A673 (cell line): Measurements from ENCODE around the gene SPHK1. TPM values are rescaled to one million over a fixed set of nuclear protein-coding genes. Genes with fewer than 3 reads are reported as not detected.

Source experiments
- BruUV-seq: library from RNA; stranded (reverse); fragments of 400-500 nt; replicated peaks from 2 replicates; lab custom pipeline; 2021; lab: Mats Ljungman, UMichigan
- CTCF ChIA-PET: fragments of 300-600 bp; sonication (Branson Sonifier 250); formaldehyde crosslinking; loops from one replicate; lab custom pipeline; 2022; ENCODE audit warnings: antibody characterized with exemption; lab: Charles Lee
- POLR2A ChIA-PET: fragments of 300-600 bp; sonication (Branson Sonifier 250); formaldehyde crosslinking; loops from one replicate; lab custom pipeline; 2022; ENCODE audit warnings: antibody characterized with exemption; ENCODE audit not compliant: low non-redundant PET; lab: Charles Lee
- DNase-seq: peaks from one replicate; pipeline ENCODE4 v3.0.0-alpha.2; 2015; ENCODE audit warnings: low spot score
- H3K27ac ChIP-seq: fragments of 200-600 bp; sonication (generic); 2 replicates; pipeline ENCODE4 v1.5.1; 2016; ENCODE audit warnings: mixed run types, low read depth, mild to moderate bottlenecking, mixed read lengths, antibody characterized with exemption, low read length; ENCODE audit not compliant: poor library complexity, severe bottlenecking
- H3K27me3 ChIP-seq: fragments of 200-600 bp; sonication (generic); replicated peaks from 2 replicates; pipeline ENCODE4 v1.6.1; 2017; ENCODE audit warnings: mixed run types, low read depth, mild to moderate bottlenecking, mixed read lengths, antibody characterized with exemption, low read length; ENCODE audit not compliant: insufficient read depth, poor library complexity
- H3K36me3 ChIP-seq: fragments of 200-600 bp; sonication (generic); 2 replicates; pipeline ENCODE4 v1.6.1; 2016; ENCODE audit warnings: mixed run types, mild to moderate bottlenecking, mixed read lengths, antibody characterized with exemption, low read length; ENCODE audit not compliant: insufficient read depth, poor library complexity, severe bottlenecking
- H3K4me1 ChIP-seq: fragments of 200-600 bp; sonication (generic); 2 replicates; pipeline ENCODE4 v1.6.1; 2017; ENCODE audit warnings: mixed run types, mild to moderate bottlenecking, mixed read lengths, antibody characterized with exemption, low read length; ENCODE audit not compliant: insufficient read depth, poor library complexity, severe bottlenecking
- H3K4me3 ChIP-seq: fragments of 200-600 bp; sonication (generic); 2 replicates; pipeline ENCODE4 v1.5.1; 2016; ENCODE audit warnings: low read depth, mixed run types, mild to moderate bottlenecking, mixed read lengths, low read length; ENCODE audit not compliant: poor library complexity, severe bottlenecking
- H3K9me3 ChIP-seq: fragments of 200-600 bp; sonication (generic); 2 replicates; pipeline ENCODE4 v1.6.1; 2016; ENCODE audit warnings: mixed run types, low read depth, mild to moderate bottlenecking, mixed read lengths, antibody characterized with exemption, low read length; ENCODE audit not compliant: poor library complexity, severe bottlenecking
- EZH2 ChIP-seq: fragments of 200-600 bp; sonication (generic); IDR thresholded peaks from 2 replicates; pipeline ENCODE4 v1.6.1; 2017; ENCODE audit warnings: borderline replicate concordance, low read depth, mild to moderate bottlenecking, mixed read lengths, antibody characterized with exemption, low read length; ENCODE audit not compliant: poor library complexity, severe bottlenecking
- intact Hi-C: fragments of 100-400 bp; cut with micrococcal nuclease; formaldehyde crosslinking; loops from one replicate; pipeline ENCODE4 v1.10.0; 2022; ENCODE audit not compliant: unreplicated experiment
- total RNA-seq: library from RNA; stranded (reverse); gene quantifications from 2 replicates; pipeline ENCODE4 v1.2.3, GENCODE V29; 2021
- TF ChIP-seq, protein P1 (sequence below): fragments of 300-800, 200-600 bp; sonication (generic); conservative IDR thresholded peaks from 2 replicates; pipeline ENCODE4 v1.5.1; 2017; ENCODE audit warnings: low read depth, mild to moderate bottlenecking, antibody characterized with exemption, low read length, moderate library complexity, mixed read lengths

Gene SPHK1
- total RNA-seq, 1 experiment from 2014 or later, result 0.54 TPM

- DNase-seq, result no peak
- Histone ChIP-seq H3K4me1 (no peaks in the 10 kb centered on the region), H3K27ac (no peak overlapping the region), H3K27me3 (no peaks in the 10 kb centered on the region), H3K36me3 (no peaks in the 10 kb centered on the region), H3K4me3 (no peak overlapping the region), H3K9me3 (no peaks in the 10 kb centered on the region)
- TF ChIP-seq EZH2, result no peak
- TF ChIP-seq, protein P1, sequence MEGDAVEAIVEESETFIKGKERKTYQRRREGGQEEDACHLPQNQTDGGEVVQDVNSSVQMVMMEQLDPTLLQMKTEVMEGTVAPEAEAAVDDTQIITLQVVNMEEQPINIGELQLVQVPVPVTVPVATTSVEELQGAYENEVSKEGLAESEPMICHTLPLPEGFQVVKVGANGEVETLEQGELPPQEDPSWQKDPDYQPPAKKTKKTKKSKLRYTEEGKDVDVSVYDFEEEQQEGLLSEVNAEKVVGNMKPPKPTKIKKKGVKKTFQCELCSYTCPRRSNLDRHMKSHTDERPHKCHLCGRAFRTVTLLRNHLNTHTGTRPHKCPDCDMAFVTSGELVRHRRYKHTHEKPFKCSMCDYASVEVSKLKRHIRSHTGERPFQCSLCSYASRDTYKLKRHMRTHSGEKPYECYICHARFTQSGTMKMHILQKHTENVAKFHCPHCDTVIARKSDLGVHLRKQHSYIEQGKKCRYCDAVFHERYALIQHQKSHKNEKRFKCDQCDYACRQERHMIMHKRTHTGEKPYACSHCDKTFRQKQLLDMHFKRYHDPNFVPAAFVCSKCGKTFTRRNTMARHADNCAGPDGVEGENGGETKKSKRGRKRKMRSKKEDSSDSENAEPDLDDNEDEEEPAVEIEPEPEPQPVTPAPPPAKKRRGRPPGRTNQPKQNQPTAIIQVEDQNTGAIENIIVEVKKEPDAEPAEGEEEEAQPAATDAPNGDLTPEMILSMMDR, result no peak
- BruUV-seq, result no TSS peak
- CTCF ChIA-PET, result no interaction called here
- intact Hi-C loops, result no loop called here
- POLR2A ChIA-PET, result no interaction called here
Observed at GRCh38 chr17:76369379-76369778, 15.0 kb upstream of the SPHK1 start.

DNA sequence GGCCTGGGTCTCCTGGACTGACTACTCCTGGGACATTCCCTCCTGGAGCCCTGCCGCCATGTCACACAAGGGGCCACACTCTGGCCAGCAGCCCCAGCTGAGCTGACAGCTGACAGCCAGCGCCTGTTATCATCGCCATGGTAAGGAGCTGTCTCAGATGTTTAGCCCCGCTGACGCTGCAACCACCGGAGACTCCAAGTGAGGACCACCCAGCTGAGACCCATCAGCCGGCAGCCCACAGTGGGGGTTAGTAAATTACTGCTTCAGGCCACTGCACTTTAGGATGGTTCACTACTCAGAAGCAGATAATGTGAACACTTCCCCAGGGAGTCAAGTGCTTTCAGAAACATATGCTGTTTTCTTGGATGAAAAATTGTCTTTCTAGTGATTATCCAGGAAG is 14.6 kb upstream of the SPHK1 start:
- no peak for TF ChIP-seq EZH2
- TF ChIP-seq, protein P1, result no peak
- BruUV-seq, result no TSS peak
- Histone ChIP-seq H3K27me3 (no peaks in the 10 kb centered on the region), H3K27ac (no peak overlapping the region), H3K36me3 (no peaks in the 10 kb centered on the region), H3K9me3 (no peaks in the 10 kb centered on the region), H3K4me1 (no peaks in the 10 kb centered on the region), H3K4me3 (no peak overlapping the region)
- POLR2A ChIA-PET, result no interaction called here
- CTCF ChIA-PET, result no interaction called here
- intact Hi-C loops, result no loop called here
- no peak for DNase-seq

DNA sequence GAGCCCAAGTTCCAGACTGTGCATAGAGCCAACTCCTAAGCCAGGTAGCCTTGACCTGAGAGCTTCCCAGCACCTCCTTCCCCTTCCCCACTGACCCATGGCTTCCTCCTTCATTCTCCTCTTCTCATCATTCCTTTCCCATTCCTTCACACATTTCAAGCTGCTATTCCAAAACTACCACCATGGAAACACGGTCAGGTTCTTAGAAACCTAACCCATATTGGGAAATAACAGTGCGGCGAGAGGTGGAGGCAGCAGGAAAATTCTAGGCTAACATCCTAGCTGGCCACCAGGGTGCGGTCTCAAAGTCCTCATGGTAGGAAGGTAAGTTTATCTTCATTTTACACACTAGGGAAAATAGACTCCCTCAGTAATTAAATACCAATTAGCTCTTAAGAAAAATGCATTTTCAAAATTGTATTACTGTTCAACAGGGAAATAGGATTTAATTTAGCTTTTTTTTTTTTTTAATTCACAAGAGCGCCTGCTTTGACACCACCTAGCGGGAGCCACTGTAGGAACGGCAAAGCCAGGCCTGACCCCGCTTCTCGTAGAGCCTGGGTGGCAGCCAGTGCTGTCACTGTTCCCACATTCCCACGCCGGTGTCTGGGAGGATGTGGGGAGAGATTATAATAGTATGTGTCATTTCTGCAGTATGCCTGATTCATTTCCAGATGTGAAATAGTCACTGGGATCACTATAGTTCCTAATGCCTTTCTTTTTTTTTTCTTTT is 14.0 kb upstream of the SPHK1 start:
- intact Hi-C loops, result no loop called here
- Histone ChIP-seq H3K4me1 (no peaks in the 10 kb centered on the region), H3K36me3 (no peaks in the 10 kb centered on the region), H3K27ac (no peak overlapping the region), H3K4me3 (no peak overlapping the region), H3K27me3 (no peaks in the 10 kb centered on the region), H3K9me3 (no peaks in the 10 kb centered on the region)
- no TSS peak for BruUV-seq
- no peak for TF ChIP-seq EZH2
- TF ChIP-seq, protein P1, result peak; percentile 58
- CTCF ChIA-PET, result interaction anchor here (0.6 kb wide), 1 partner anchor 1081 kb away, joined by 3 read pairs; no protein-coding TSS in a partner anchor
- POLR2A ChIA-PET, result no interaction called here
- DNase-seq, result peak; percentile 37
